ENCODE data around the gene DGKA.

The DGKA gene

DNA sequence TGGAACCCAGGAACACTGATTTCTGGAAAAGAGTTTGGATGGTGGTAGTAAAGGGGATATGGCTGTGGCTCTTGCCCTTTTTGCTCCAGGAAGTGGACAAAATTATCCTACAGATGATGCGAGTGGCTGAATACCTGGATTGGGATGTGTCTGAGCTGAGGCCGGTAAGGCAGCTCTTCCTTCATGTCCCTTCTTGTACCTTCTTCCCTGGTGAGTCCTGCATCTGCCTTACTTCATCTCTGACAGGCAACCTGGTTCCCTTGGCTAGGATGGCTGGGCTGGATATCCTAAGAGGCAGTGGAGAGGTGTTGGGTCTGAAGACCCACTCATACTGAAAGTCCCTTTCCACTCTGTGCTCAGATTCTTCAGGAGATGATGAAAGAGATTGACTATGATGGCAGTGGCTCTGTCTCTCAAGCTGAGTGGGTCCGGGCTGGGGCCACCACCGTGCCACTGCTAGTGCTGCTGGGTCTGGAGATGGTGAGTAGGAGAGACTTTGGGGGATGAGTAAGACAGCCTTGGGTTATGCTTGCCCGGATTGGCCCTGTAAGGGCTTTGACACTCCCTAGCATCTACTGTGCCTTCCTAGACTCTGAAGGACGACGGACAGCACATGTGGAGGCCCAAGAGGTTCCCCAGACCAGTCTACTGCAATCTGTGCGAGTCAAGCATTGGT lies 8.0 kb downstream of the DGKA start:
- Histone ChIP-seq H4K8ac (ENCODE audit: low read length) (no peak overlapping the region), H3K4ac (ENCODE audit: low read depth in 1 of 2, low read length in 2 of 2) (no peak overlapping the region), H3K27me3 (ENCODE audit: control insufficient read depth in 1 of 2, insufficient read depth in 1 of 2, low read length in 2 of 2) (no peaks in the 10 kb centered on the region), H3K27ac (ENCODE audit: low read length, poor library complexity, severe bottlenecking) (no peak overlapping the region), H3K9ac (ENCODE audit: low read length) (no peak overlapping the region), H2BK15ac (ENCODE audit: low read depth, poor library complexity, severe bottlenecking) (no peak overlapping the region), H2BK5ac (ENCODE audit: low read depth, low read length, poor library complexity, severe bottlenecking) (no peak overlapping the region), H2BK120ac (ENCODE audit: low read depth, low read length) (no peak overlapping the region), H3K14ac (ENCODE audit: low read length in 2 of 2) (no peak overlapping the region), H3K18ac (ENCODE audit: low read depth in 1 of 2, low read length in 2 of 2) (no peak overlapping the region), H2AK5ac (ENCODE audit: low read length, severe bottlenecking) (no peak overlapping the region), H3K4me2 (ENCODE audit: low read length, poor library complexity, severe bottlenecking) (no peak overlapping the region), H4K91ac (ENCODE audit: low read length) (no peak overlapping the region), H3K9me3 (ENCODE audit: control insufficient read depth, low read length) (no peaks in the 10 kb centered on the region), H3K23ac (ENCODE audit: low read length in 2 of 2) (no peak overlapping the region), H3K36me3 (ENCODE audit: control insufficient read depth in 1 of 2, insufficient read depth in 2 of 2, low read depth in 1 of 2, low read length in 2 of 2) (peaks cover 20 to 54% of the 10 kb centered on the region in 2 experiments), H2AFZ (ENCODE audit: low read depth, low read length) (no peak overlapping the region), H3K79me1 (replicated peaks; ENCODE audit: low read length, poor library complexity, severe bottlenecking) (peaks cover 4% of the 10 kb centered on the region), H3K4me1 (ENCODE audit: control insufficient read depth, insufficient read depth, low read depth, low read length) (peaks cover 6% of the 10 kb centered on the region), H3K4me3 (ENCODE audit: insufficient read depth in 1 of 2, low read depth in 1 of 2, low read length in 2 of 2) (no peak overlapping the region), H2BK12ac (ENCODE audit: low read length in 2 of 2) (no peak overlapping the region)
- no peak for DNase-seq
- WGBS = 87% methylated on average over 8 of the region's 8 CpGs

- H4K8ac ChIP-seq (ENCODE audit: low read length) = peak overlapping the region; percentile 72
- no peak overlapping the region for H3K18ac ChIP-seq (ENCODE audit: low read depth in 1 of 2, low read length in 2 of 2)
- whole genome bisulfite sequencing = 21% methylated on average over 18 of the region's 18 CpGs
- peak overlapping the region; percentile 20 for H2AFZ ChIP-seq (ENCODE audit: low read depth, low read length)
- no peak overlapping the region for H3K27ac ChIP-seq (ENCODE audit: low read length, poor library complexity, severe bottlenecking)
- no peak overlapping the region for H2AK5ac ChIP-seq (ENCODE audit: low read length, severe bottlenecking)
- no peak overlapping the region for H4K91ac ChIP-seq (ENCODE audit: low read length)
- H3K9ac ChIP-seq (ENCODE audit: low read length) = peak overlapping the region; percentile 52
- no peaks in the 10 kb centered on the region for H3K9me3 ChIP-seq (ENCODE audit: control insufficient read depth, low read length)
- H3K4me2 ChIP-seq (ENCODE audit: low read length, poor library complexity, severe bottlenecking) = no peak overlapping the region
- peaks cover 23 to 65% of the 10 kb centered on the region in 2 experiments for H3K36me3 ChIP-seq (ENCODE audit: control insufficient read depth in 1 of 2, insufficient read depth in 2 of 2, low read depth in 1 of 2, low read length in 2 of 2)
- peaks cover 1% of the 10 kb centered on the region for H3K79me1 ChIP-seq (replicated peaks; ENCODE audit: low read length, poor library complexity, severe bottlenecking)
- no peak overlapping the region for H3K4ac ChIP-seq (ENCODE audit: low read depth in 1 of 2, low read length in 2 of 2)
- H3K4me1 ChIP-seq (ENCODE audit: control insufficient read depth, insufficient read depth, low read depth, low read length) = peaks cover 6% of the 10 kb centered on the region
- H2BK15ac ChIP-seq (ENCODE audit: low read depth, poor library complexity, severe bottlenecking) = no peak overlapping the region
- H3K4me3 ChIP-seq (ENCODE audit: insufficient read depth in 1 of 2, low read depth in 1 of 2, low read length in 2 of 2) = no peak overlapping the region
- DNase-seq = peak; percentile 86
- no peak overlapping the region for H3K14ac ChIP-seq (ENCODE audit: low read length in 2 of 2)
- no peak overlapping the region for H2BK5ac ChIP-seq (ENCODE audit: low read depth, low read length, poor library complexity, severe bottlenecking)
- H3K27me3 ChIP-seq (ENCODE audit: control insufficient read depth in 1 of 2, insufficient read depth in 1 of 2, low read length in 2 of 2) = no peaks in the 10 kb centered on the region
- H3K23ac ChIP-seq (ENCODE audit: low read length in 2 of 2) = no peak overlapping the region
- no peak overlapping the region for H2BK120ac ChIP-seq (ENCODE audit: low read depth, low read length)
- no peak overlapping the region for H2BK12ac ChIP-seq (ENCODE audit: low read length in 2 of 2)
These were observed 9.2 kb downstream of the DGKA start for GRCh38 chr12:55940065-55940732.

DNA sequence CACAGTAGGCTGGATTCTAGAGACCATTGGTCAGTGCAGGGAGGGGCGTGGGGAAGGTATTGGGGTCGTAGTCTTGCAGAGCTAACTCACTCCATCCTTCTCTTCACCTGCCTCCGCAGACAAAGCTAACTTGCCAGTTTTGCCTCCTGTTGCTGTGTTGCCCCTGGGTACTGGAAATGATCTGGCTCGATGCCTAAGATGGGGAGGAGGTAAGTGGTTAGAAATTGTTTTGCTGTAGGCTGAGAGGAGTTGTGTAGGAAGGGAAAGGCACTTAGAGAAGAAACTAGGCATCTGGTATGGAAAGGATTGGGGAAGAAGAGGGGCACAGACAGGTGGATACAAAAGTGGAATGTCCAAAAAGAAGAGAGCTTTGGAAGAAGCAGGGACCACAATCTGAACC lies 11.1 kb downstream of the DGKA start:
- H3K4me3 ChIP-seq (ENCODE audit: insufficient read depth in 1 of 2, low read depth in 1 of 2, low read length in 2 of 2) = no peak overlapping the region
- H2BK120ac ChIP-seq (ENCODE audit: low read depth, low read length) = no peak overlapping the region
- peaks cover 23 to 70% of the 10 kb centered on the region in 2 experiments for H3K36me3 ChIP-seq (ENCODE audit: control insufficient read depth in 1 of 2, insufficient read depth in 2 of 2, low read depth in 1 of 2, low read length in 2 of 2)
- no peak overlapping the region for H3K9ac ChIP-seq (ENCODE audit: low read length)
- no peaks in the 10 kb centered on the region for H3K79me1 ChIP-seq (replicated peaks; ENCODE audit: low read length, poor library complexity, severe bottlenecking)
- H4K8ac ChIP-seq (ENCODE audit: low read length) = no peak overlapping the region
- DNase-seq = no peak
- H2AK5ac ChIP-seq (ENCODE audit: low read length, severe bottlenecking) = no peak overlapping the region
- no peak overlapping the region for H3K14ac ChIP-seq (ENCODE audit: low read length in 2 of 2)
- WGBS = 98% methylated on average over 3 of the region's 4 CpGs
- H2AFZ ChIP-seq (ENCODE audit: low read depth, low read length) = no peak overlapping the region
- no peak overlapping the region for H3K23ac ChIP-seq (ENCODE audit: low read length in 2 of 2)
- H3K4ac ChIP-seq (ENCODE audit: low read depth in 1 of 2, low read length in 2 of 2) = no peak overlapping the region
- no peak overlapping the region for H3K4me2 ChIP-seq (ENCODE audit: low read length, poor library complexity, severe bottlenecking)
- no peaks in the 10 kb centered on the region for H3K9me3 ChIP-seq (ENCODE audit: control insufficient read depth, low read length)
- no peak overlapping the region for H3K27ac ChIP-seq (ENCODE audit: low read length, poor library complexity, severe bottlenecking)
- H4K91ac ChIP-seq (ENCODE audit: low read length) = no peak overlapping the region
- H2BK5ac ChIP-seq (ENCODE audit: low read depth, low read length, poor library complexity, severe bottlenecking) = no peak overlapping the region
- H2BK12ac ChIP-seq (ENCODE audit: low read length in 2 of 2) = no peak overlapping the region
- H3K27me3 ChIP-seq (ENCODE audit: control insufficient read depth in 1 of 2, insufficient read depth in 1 of 2, low read length in 2 of 2) = no peaks in the 10 kb centered on the region
- H3K4me1 ChIP-seq (ENCODE audit: control insufficient read depth, insufficient read depth, low read depth, low read length) = peaks cover 6% of the 10 kb centered on the region
- no peak overlapping the region for H2BK15ac ChIP-seq (ENCODE audit: low read depth, poor library complexity, severe bottlenecking)
- no peak overlapping the region for H3K18ac ChIP-seq (ENCODE audit: low read depth in 1 of 2, low read length in 2 of 2)

DNA sequence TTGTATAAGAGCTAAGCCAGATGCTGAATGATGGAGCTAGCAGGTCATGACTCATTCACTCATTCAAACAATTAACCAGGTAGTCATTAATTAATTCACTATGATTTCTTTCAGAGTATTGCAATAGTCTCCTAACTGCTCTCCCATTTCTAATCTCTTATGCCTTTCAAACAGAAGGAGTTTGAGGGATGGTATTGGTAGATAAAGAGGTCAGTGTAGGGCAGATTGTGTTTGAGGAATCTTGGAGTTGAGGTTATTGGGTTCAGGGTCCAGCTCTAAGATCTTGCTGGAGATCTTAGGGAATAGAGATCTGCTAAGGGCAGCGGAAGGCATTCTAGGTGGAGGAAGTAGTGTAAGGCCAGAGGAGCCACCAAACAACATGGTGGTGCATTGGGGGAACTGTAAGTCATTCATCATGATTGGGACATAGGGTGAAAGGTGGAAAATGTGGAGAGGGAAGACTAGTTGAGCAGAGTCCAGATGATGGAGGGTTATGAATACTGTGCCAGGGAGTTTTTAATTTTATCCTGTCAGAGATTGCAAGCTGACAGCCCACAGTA lies 11.7 kb downstream of the DGKA start:
- Histone ChIP-seq H3K4me1 (ENCODE audit: control insufficient read depth, insufficient read depth, low read depth, low read length) (peaks cover 6% of the 10 kb centered on the region), H2AK5ac (ENCODE audit: low read length, severe bottlenecking) (no peak overlapping the region), H3K23ac (ENCODE audit: low read length in 2 of 2) (no peak overlapping the region), H2BK15ac (ENCODE audit: low read depth, poor library complexity, severe bottlenecking) (no peak overlapping the region), H3K4ac (ENCODE audit: low read depth in 1 of 2, low read length in 2 of 2) (no peak overlapping the region), H3K4me2 (ENCODE audit: low read length, poor library complexity, severe bottlenecking) (no peak overlapping the region), H3K27me3 (ENCODE audit: control insufficient read depth in 1 of 2, insufficient read depth in 1 of 2, low read length in 2 of 2) (no peaks in the 10 kb centered on the region), H3K18ac (ENCODE audit: low read depth in 1 of 2, low read length in 2 of 2) (no peak overlapping the region), H2BK120ac (ENCODE audit: low read depth, low read length) (no peak overlapping the region), H3K79me1 (replicated peaks; ENCODE audit: low read length, poor library complexity, severe bottlenecking) (no peaks in the 10 kb centered on the region), H3K36me3 (ENCODE audit: control insufficient read depth in 1 of 2, insufficient read depth in 2 of 2, low read depth in 1 of 2, low read length in 2 of 2) (peaks cover 23 to 70% of the 10 kb centered on the region in 2 experiments), H2BK5ac (ENCODE audit: low read depth, low read length, poor library complexity, severe bottlenecking) (no peak overlapping the region), H3K4me3 (ENCODE audit: insufficient read depth in 1 of 2, low read depth in 1 of 2, low read length in 2 of 2) (no peak overlapping the region), H4K91ac (ENCODE audit: low read length) (no peak overlapping the region), H2AFZ (ENCODE audit: low read depth, low read length) (no peak overlapping the region), H3K14ac (ENCODE audit: low read length in 2 of 2) (no peak overlapping the region), H4K8ac (ENCODE audit: low read length) (no peak overlapping the region), H3K9me3 (ENCODE audit: control insufficient read depth, low read length) (no peaks in the 10 kb centered on the region), H3K27ac (ENCODE audit: low read length, poor library complexity, severe bottlenecking) (no peak overlapping the region), H3K9ac (ENCODE audit: low read length) (no peak overlapping the region), H2BK12ac (ENCODE audit: low read length in 2 of 2) (no peak overlapping the region)
- 90% methylated on average over 1 of the region's 1 CpG for WGBS
- DNase-seq = no peak
